T-helper 2 cell (primary cell): ENCODE measurements around the gene SMIM43.
"Not testable (repeated sequence)": the region's sequence is repeated elsewhere in the genome, so short reads cannot be mapped to it uniquely, and the experiment has no call there.

ENCODE experiments used
- DNase-seq, 5 experiments: peaks; one replicate each; pipeline versions ENCODE4 v3.0.0 to v3.0.0-alpha.2; 2012 to 2022

The SMIM43 gene

GRCh38 chr4:121734571-121734970 lies 30.4 kb downstream of the SMIM43 start:
- DNase-seq = no peak

GRCh38 chr4:121733942-121734341 lies 31.0 kb downstream of the SMIM43 start:
- no peak for DNase-seq

DNA sequence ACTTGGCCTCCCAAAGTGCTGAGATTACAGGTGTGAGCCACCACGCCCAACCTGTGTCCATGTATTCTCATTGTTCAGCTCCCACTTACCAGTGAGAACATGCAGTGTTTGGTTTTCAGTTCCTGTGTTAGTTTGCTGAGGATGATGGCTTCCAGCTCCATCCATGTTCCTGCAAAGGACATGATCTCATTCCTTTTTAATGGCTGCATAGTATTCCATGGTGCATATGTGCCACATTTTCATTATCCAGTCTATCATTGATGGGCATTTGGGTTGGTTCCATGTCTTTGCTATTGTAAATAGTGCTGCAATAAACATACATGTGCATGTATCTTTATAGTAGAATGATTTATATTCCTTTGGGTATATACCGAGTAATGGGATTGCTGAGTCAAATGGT lies 35.2 kb downstream of the SMIM43 start:
- DNase-seq = not testable (repeated sequence)

DNA sequence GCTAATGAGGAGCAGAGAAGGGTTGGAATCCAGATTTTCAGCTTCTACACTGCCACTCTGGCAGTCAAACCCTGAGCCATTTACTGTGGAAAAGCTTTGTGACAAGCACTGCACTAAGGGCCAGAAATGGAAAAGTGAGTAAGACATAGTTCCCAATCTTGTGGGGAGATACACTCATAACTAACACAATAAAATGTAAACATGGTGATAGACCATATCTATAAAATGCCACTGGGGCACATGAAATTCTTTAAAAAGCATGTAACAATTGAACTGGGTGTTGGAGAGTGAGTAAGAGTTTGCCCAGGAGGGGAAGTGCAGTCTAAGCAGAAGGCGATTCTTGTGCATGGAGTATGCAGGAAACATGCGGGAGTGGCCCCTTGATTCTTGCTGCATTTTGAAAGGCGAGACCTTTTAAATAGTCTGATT lies 36.2 kb downstream of the SMIM43 start:
- no peak for DNase-seq

GRCh38 chr4:121728066-121728465 lies 36.9 kb downstream of the SMIM43 start:
- DNase-seq = no peak

DNA sequence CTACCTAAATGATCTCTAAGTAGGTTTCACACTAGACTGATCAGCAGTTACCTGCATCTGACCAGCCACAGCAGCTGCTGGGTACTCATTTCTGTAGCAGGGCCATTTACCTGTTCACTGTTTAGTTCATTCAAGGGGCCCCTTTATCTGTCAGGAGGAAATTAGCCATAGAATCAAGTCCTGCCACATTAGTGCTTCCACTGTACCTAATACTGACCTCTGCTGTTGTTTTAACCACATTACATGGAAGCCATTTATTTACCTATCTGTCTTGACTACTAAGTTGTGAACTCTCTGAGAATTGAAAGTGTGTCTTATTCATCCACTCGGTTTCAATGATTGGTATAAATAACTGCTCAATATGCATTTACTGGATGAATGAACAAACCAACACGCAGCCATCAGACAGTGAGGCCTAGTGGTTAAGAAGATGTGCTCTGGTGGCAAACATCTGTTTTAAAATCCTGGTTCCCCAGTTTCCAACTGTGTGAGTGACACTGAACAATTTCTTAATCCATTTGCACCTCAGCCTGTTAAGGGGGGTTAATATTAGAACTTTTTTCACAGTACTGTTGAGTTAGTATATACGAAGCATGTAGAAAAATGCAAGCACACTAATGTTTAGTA lies 38.2 kb downstream of the SMIM43 start:
- DNase-seq = peak in 2 of 5 experiments; percentile 34 to 71

DNA sequence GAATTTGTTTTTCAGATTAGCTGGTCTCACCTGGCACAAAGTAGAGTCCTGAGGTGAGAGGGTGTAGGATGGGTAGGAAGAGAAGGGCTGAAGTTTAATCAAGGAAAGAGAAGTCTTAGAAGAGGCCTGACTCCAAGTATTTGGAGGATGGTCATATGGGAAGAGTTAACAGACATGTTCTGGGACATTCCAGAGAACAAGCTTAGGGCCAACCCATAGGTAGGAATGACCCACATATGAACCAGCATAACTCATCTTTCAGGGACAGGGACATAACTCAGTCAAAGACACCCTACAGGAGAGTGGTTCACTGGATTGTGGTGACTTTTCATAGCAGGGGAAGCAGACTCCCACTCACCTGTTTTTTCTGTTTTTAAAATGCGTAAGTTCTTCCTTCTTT lies 40.3 kb downstream of the SMIM43 start:
- no peak for DNase-seq

GRCh38 chr4:121721700-121722099 lies 43.3 kb downstream of the SMIM43 start:
- DNase-seq = no peak

DNA sequence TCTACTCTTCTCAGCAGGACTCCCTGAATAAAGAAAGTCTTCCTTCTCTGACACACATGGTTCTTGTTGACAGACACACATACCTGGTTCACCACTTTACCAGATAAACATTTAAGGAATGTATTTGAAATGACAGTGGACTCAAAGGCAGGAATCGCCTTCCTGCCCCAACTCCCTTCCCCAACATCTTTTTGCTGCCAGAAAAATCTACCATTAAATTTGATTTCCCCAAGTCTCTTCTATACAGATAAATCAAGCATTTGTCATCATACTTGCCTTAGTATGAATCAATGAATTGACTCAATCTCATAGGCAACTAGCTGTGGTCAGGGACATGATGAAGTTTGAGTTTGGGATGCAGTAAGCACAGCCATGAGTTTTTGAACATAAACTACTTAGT lies 44.9 kb downstream of the SMIM43 start:
- DNase-seq = no peak

DNA sequence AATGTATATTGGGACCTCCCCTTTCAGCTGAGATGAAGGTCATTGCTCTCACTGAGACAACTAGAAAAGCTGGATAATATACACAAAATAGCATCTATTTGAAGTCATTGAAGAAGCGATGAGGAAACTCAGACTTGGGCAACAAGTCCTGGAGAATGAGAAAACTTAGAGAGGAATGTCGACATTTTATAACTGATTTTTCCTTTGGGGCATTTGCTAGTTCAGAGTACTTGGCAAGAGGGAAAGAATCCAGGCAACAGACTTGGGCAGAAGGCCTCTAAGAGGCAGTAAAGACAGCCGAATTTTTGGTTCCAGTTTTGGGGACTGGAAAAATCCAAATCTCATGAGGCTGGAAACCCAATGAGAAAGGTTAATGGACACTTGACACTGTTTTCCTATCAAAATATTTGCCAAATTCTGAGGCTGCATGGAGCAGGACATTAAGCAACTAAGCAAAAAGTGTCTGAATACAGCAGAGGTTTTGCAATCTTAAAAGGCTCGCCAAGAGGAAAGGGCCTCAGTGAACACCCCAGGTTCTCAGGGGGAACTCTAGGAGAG lies 47.2 kb downstream of the SMIM43 start:
- DNase-seq = no peak

GRCh38 chr4:121714548-121714947 lies 50.4 kb downstream of the SMIM43 start:
- no peak for DNase-seq

GRCh38 chr4:121712783-121713182 lies 52.2 kb downstream of the SMIM43 start:
- DNase-seq = no peak

DNA sequence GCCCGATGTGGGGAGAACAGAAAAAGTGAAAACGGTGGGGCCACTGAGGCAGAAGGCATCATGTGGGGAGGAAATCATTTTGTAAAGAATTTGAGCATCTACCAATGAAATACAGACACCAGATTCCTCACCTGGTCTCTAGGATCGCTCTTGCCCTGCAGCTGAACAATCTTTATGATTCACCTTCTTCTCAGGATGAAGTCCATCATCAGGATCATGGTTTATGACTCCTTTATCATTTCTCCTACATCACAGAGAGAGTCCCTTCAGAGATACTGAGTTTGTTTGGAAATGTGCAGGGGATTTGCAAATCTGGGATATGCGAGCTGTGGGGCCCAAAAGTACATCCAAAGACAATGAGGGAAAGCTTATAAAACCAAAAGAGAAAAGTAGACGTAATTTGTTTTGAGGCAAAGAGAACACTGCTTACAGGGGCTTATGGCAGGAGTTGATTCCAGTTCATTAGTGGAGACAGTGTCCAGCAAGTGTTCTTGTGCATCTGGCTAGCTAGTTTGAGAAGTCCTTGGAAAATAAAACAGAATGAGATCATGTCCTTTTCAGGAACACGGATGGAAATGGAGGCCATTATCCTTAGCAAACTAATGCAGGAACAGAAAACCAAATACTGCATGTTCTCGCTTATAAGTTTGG lies 52.8 kb downstream of the SMIM43 start:
- DNase-seq = no peak

- no peak for DNase-seq
These were observed 53.5 kb downstream of the SMIM43 start for GRCh38 chr4:121711263-121712000.

GRCh38 chr4:121709766-121710405 lies 55.1 kb downstream of the SMIM43 start:
- peak in 1 of 5 experiments; percentile 18 for DNase-seq
